Measurements from ENCODE around the gene KIF11. TPM values are rescaled to one million over a fixed set of nuclear protein-coding genes. Genes with fewer than 3 reads are reported as not detected.

KIF11 gene
- total RNA-seq, 1 donor from 2014 or later, result 5.7 TPM

- Histone ChIP-seq H3K27me3 (ENCODE audit: control insufficient read depth, insufficient read depth, low read length) (no peaks in the 10 kb centered on the region), H3K4me3 (ENCODE audit: low read depth, low read length) (no peak overlapping the region), H3K36me3 (ENCODE audit: control insufficient read depth, insufficient read depth, low read length) (no peaks in the 10 kb centered on the region)
- no peak for DNase-seq (ENCODE audit: low read depth)
- no peak for TF ChIP-seq CTCF (IDR thresholded peaks at IDR 0.05; ENCODE audit: insufficient read depth, low read length, poor library complexity, severe bottlenecking)
Observed at GRCh38 chr10:92656266-92656961, 63.5 kb downstream of the KIF11 start.

GRCh38 chr10:92657024-92657423, 64.1 kb downstream of the KIF11 start:
- no peaks in the 10 kb centered on the region for H3K27me3 ChIP-seq (ENCODE audit: control insufficient read depth, insufficient read depth, low read length)
- H3K36me3 ChIP-seq (ENCODE audit: control insufficient read depth, insufficient read depth, low read length), result no peaks in the 10 kb centered on the region
- no peak for DNase-seq (ENCODE audit: low read depth)
- no peak overlapping the region for H3K4me3 ChIP-seq (ENCODE audit: low read depth, low read length)
- TF ChIP-seq CTCF (IDR thresholded peaks at IDR 0.05; ENCODE audit: insufficient read depth, low read length, poor library complexity, severe bottlenecking), result no peak

- Histone ChIP-seq H3K36me3 (ENCODE audit: control insufficient read depth, insufficient read depth, low read length) (no peaks in the 10 kb centered on the region), H3K27me3 (ENCODE audit: control insufficient read depth, insufficient read depth, low read length) (no peaks in the 10 kb centered on the region), H3K4me3 (ENCODE audit: low read depth, low read length) (no peak overlapping the region)
- TF ChIP-seq CTCF (IDR thresholded peaks at IDR 0.05; ENCODE audit: insufficient read depth, low read length, poor library complexity, severe bottlenecking), result no peak
- DNase-seq (ENCODE audit: low read depth), result no peak
Observed at GRCh38 chr10:92662848-92663247, 69.9 kb downstream of the KIF11 start.

GRCh38 chr10:92664322-92664721, 71.4 kb downstream of the KIF11 start:
- H3K27me3 ChIP-seq (ENCODE audit: control insufficient read depth, insufficient read depth, low read length), result no peaks in the 10 kb centered on the region
- no peak overlapping the region for H3K4me3 ChIP-seq (ENCODE audit: low read depth, low read length)
- no peak for TF ChIP-seq CTCF (IDR thresholded peaks at IDR 0.05; ENCODE audit: insufficient read depth, low read length, poor library complexity, severe bottlenecking)
- no peak for DNase-seq (ENCODE audit: low read depth)
- no peaks in the 10 kb centered on the region for H3K36me3 ChIP-seq (ENCODE audit: control insufficient read depth, insufficient read depth, low read length)

- Histone ChIP-seq H3K27me3 (ENCODE audit: control insufficient read depth, insufficient read depth, low read length) (no peaks in the 10 kb centered on the region), H3K36me3 (ENCODE audit: control insufficient read depth, insufficient read depth, low read length) (no peaks in the 10 kb centered on the region), H3K4me3 (ENCODE audit: low read depth, low read length) (no peak overlapping the region)
- no peak for TF ChIP-seq CTCF (IDR thresholded peaks at IDR 0.05; ENCODE audit: insufficient read depth, low read length, poor library complexity, severe bottlenecking)
- DNase-seq (ENCODE audit: low read depth), result no peak
Observed at GRCh38 chr10:92667078-92667477, 74.1 kb downstream of the KIF11 start.

- Histone ChIP-seq H3K4me3 (ENCODE audit: low read depth, low read length) (no peak overlapping the region), H3K27me3 (ENCODE audit: control insufficient read depth, insufficient read depth, low read length) (no peaks in the 10 kb centered on the region), H3K36me3 (ENCODE audit: control insufficient read depth, insufficient read depth, low read length) (no peaks in the 10 kb centered on the region)
- TF ChIP-seq CTCF (IDR thresholded peaks at IDR 0.05; ENCODE audit: insufficient read depth, low read length, poor library complexity, severe bottlenecking), result no peak
- DNase-seq (ENCODE audit: low read depth), result no peak
Observed at GRCh38 chr10:92677708-92678107, 84.8 kb downstream of the KIF11 start.
